ENCODE results near the gene SMKR1.

DNA sequence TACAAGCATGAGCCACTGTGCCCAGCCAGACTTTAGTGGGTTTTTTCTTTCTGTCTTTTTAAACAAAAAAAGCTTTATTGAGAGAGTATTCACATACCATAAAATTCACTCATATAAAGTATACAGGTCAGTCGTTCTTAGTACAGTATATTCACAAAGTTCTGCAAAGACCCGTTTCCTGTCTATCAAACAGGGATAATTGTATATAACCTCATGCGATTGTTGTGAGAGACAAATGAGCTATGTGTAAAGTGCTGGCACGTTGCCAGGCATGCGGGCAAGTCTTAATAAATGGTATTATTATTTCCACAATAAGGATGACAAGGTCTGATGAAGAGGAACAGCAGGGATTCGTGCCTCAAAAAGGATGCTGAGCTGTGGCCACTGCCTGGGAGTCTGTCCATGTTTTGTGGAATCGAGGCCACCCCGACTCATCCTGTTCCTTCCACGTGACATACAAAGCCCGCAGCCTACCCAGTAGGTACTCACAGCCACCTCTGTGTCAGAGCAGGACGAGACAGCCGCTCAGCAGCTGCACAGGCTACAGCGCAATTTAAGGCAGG lies 51.6 kb downstream of the SMKR1 start:
- TF ChIP-seq, protein P1, sequence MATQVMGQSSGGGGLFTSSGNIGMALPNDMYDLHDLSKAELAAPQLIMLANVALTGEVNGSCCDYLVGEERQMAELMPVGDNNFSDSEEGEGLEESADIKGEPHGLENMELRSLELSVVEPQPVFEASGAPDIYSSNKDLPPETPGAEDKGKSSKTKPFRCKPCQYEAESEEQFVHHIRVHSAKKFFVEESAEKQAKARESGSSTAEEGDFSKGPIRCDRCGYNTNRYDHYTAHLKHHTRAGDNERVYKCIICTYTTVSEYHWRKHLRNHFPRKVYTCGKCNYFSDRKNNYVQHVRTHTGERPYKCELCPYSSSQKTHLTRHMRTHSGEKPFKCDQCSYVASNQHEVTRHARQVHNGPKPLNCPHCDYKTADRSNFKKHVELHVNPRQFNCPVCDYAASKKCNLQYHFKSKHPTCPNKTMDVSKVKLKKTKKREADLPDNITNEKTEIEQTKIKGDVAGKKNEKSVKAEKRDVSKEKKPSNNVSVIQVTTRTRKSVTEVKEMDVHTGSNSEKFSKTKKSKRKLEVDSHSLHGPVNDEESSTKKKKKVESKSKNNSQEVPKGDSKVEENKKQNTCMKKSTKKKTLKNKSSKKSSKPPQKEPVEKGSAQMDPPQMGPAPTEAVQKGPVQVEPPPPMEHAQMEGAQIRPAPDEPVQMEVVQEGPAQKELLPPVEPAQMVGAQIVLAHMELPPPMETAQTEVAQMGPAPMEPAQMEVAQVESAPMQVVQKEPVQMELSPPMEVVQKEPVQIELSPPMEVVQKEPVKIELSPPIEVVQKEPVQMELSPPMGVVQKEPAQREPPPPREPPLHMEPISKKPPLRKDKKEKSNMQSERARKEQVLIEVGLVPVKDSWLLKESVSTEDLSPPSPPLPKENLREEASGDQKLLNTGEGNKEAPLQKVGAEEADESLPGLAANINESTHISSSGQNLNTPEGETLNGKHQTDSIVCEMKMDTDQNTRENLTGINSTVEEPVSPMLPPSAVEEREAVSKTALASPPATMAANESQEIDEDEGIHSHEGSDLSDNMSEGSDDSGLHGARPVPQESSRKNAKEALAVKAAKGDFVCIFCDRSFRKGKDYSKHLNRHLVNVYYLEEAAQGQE (IDR thresholded peaks at IDR 0.05; ENCODE audit: insufficient replicate concordance, low read depth) = no peak
- TF ChIP-seq POLR2AphosphoS5 (IDR thresholded peaks at IDR 0.05; ENCODE audit: low read depth) (no peak), SPI1 (IDR thresholded peaks at IDR 0.05; ENCODE audit: borderline replicate concordance, low read depth) (0 out of 2 replicates have a peak, but pooled peaks have one; percentile 19), GABPA (IDR thresholded peaks at IDR 0.05; ENCODE audit: low read depth) (no peak)
- TF ChIP-seq, protein P2, sequence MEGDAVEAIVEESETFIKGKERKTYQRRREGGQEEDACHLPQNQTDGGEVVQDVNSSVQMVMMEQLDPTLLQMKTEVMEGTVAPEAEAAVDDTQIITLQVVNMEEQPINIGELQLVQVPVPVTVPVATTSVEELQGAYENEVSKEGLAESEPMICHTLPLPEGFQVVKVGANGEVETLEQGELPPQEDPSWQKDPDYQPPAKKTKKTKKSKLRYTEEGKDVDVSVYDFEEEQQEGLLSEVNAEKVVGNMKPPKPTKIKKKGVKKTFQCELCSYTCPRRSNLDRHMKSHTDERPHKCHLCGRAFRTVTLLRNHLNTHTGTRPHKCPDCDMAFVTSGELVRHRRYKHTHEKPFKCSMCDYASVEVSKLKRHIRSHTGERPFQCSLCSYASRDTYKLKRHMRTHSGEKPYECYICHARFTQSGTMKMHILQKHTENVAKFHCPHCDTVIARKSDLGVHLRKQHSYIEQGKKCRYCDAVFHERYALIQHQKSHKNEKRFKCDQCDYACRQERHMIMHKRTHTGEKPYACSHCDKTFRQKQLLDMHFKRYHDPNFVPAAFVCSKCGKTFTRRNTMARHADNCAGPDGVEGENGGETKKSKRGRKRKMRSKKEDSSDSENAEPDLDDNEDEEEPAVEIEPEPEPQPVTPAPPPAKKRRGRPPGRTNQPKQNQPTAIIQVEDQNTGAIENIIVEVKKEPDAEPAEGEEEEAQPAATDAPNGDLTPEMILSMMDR (IDR thresholded peaks at IDR 0.05; ENCODE audit: insufficient read depth, low read length) = no peak
